Chondrocyte (in vitro differentiated cells): ENCODE measurements around the gene TIMM21. TPM values are rescaled to one million over a fixed set of nuclear protein-coding genes. Genes with fewer than 3 reads are reported as not detected.

Experiments
- DNase-seq: peaks from one replicate; pipeline ENCODE4 v3.0.0; 2021; ENCODE audit warnings: mixed read lengths, low spot score
- H3K27ac Mint-ChIP-seq: one replicate; pipeline ENCODE4 v1.8.0; 2021; ENCODE audit warnings: mild to moderate bottlenecking, moderate library complexity, mixed read lengths; ENCODE audit not compliant: unreplicated experiment
- H3K27me3 Mint-ChIP-seq: 2 replicates; pipeline ENCODE4 v1.8.0; 2021; ENCODE audit warnings: low read depth, mixed read lengths
- H3K36me3 Mint-ChIP-seq: 2 replicates; pipeline ENCODE4 v1.8.0; 2021; ENCODE audit warnings: low read depth, mixed read lengths
- H3K4me1 Mint-ChIP-seq: 2 replicates; pipeline ENCODE4 v1.8.0; 2021; ENCODE audit warnings: low read depth, mild to moderate bottlenecking, mixed read lengths
- H3K4me3 Mint-ChIP-seq: one replicate; pipeline ENCODE4 v1.8.0; 2021; ENCODE audit warnings: mild to moderate bottlenecking, moderate library complexity, mixed read lengths; ENCODE audit not compliant: unreplicated experiment
- H3K9me3 Mint-ChIP-seq: 2 replicates; pipeline ENCODE4 v1.8.0; 2021; ENCODE audit warnings: low read depth, mixed read lengths
- total RNA-seq: library from RNA; stranded (reverse); gene quantifications from 3 replicates; pipeline ENCODE4 v1.2.1, GENCODE V29; 2021
- TF ChIP-seq, protein P1 (sequence below): fragments of 200-600 bp; sonication (generic); IDR thresholded peaks from 2 replicates; pipeline ENCODE4 v1.5.0; 2021; ENCODE audit warnings: antibody characterized with exemption, mild to moderate bottlenecking, moderate library complexity

The TIMM21 gene
- total RNA-seq, 1 donor from 2014 or later, result 23.8 TPM

DNA sequence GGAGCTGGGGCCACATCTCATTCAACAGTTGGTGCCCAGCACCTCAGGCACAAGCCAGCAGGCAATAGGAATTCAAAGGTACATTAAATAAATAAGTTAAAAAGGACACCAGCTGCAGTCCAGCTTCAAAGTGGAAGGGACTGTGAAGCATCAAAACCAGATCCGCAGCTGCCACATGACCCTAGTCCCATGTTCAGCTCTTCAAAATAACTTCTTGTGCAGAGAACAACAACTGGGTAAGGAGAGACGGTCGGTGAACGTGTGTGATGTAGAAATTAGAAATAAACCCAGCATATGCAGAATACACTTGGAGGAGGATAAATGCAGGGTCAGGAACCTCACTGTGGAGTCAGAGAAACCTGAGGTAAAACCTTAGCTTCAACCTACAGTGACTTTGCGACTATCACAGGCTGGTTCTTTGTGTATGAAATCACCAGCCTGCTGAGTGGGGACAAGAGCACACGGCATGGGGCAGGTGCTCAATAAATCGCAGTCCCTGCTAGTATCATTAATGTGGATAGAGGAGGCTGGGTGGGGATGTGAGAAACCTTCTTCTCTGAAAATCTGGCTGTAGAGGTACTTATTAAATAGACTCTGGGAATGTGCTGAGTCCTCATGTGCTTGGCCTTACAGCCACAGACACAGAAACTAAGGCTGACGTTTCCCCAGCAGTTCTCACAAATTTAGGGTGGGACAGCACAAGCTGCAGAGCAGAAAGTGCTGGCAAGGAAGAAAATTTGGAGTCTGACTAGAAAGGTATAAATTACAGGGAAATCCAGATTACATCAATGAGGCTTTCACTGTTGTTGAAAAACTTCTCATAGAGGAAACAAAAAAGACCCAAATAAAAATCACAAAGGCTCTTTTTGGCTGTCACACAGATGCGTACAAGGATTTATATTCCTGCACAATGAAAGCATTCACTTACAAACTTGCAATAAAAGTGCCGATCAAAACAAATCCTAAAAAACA lies 21.4 kb upstream of the TIMM21 start:
- H3K36me3 Mint-ChIP-seq, result no peaks in the 10 kb centered on the region
- H3K9me3 Mint-ChIP-seq, result no peaks in the 10 kb centered on the region
- peaks cover 29% of the 10 kb centered on the region for H3K27me3 Mint-ChIP-seq
- H3K4me1 Mint-ChIP-seq, result peaks cover 2% of the 10 kb centered on the region
- TF ChIP-seq, protein P1, sequence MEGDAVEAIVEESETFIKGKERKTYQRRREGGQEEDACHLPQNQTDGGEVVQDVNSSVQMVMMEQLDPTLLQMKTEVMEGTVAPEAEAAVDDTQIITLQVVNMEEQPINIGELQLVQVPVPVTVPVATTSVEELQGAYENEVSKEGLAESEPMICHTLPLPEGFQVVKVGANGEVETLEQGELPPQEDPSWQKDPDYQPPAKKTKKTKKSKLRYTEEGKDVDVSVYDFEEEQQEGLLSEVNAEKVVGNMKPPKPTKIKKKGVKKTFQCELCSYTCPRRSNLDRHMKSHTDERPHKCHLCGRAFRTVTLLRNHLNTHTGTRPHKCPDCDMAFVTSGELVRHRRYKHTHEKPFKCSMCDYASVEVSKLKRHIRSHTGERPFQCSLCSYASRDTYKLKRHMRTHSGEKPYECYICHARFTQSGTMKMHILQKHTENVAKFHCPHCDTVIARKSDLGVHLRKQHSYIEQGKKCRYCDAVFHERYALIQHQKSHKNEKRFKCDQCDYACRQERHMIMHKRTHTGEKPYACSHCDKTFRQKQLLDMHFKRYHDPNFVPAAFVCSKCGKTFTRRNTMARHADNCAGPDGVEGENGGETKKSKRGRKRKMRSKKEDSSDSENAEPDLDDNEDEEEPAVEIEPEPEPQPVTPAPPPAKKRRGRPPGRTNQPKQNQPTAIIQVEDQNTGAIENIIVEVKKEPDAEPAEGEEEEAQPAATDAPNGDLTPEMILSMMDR, result no peak
- no peak for DNase-seq
- H3K4me3 Mint-ChIP-seq, result no peak overlapping the region
- H3K27ac Mint-ChIP-seq, result no peak overlapping the region

GRCh38 chr18:74128159-74128558 lies 20.2 kb upstream of the TIMM21 start:
- DNase-seq, result no peak
- Mint-ChIP-seq H3K4me1 (peaks cover 6% of the 10 kb centered on the region), H3K36me3 (no peaks in the 10 kb centered on the region), H3K9me3 (no peaks in the 10 kb centered on the region), H3K27ac (no peak overlapping the region), H3K4me3 (no peak overlapping the region), H3K27me3 (peaks cover 24% of the 10 kb centered on the region)
- TF ChIP-seq, protein P1, result no peak

DNA sequence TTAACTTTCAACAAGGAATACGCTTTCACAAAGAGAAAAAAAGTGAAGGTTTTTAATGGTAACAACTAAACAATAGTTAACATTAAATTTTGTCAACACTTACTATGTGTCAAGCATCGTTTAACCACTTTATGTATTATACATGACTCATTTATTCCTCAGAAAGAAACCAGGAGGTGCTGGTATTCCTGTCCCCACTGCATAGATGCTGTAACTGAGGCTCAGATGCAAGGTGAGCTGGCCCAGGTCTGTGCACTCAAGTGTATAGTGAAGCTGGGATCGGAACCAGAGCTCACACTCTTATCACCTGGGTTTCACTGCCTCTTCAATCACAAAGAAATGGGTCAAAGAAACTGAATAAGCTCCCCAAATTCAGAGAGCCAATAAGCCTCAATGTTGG lies 17.2 kb upstream of the TIMM21 start:
- H3K27me3 Mint-ChIP-seq, result peaks cover 14% of the 10 kb centered on the region
- H3K27ac Mint-ChIP-seq, result no peak overlapping the region
- H3K4me3 Mint-ChIP-seq, result no peak overlapping the region
- H3K9me3 Mint-ChIP-seq, result no peaks in the 10 kb centered on the region
- TF ChIP-seq, protein P1, result no peak
- peaks cover 6% of the 10 kb centered on the region for H3K4me1 Mint-ChIP-seq
- no peak for DNase-seq
- no peaks in the 10 kb centered on the region for H3K36me3 Mint-ChIP-seq

DNA sequence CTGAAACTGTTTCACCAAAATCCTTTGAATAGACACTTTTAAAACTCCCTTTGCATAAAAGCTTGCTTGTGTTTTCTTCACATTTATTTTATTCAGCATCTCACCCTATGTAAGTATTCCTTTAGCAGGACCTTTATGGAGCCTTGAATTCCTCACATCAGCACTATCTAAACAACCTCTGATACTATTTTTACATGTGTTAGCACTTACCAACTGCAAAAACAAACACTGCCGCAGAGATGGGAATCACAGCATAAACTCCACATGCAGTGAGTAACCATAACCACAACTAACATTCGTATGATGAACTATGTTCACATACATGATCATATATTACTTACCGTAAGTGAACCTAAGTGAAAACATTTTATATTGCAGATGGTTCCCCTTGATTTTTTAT lies 16.1 kb upstream of the TIMM21 start:
- no peaks in the 10 kb centered on the region for H3K36me3 Mint-ChIP-seq
- H3K27ac Mint-ChIP-seq, result no peak overlapping the region
- peaks cover 3% of the 10 kb centered on the region for H3K27me3 Mint-ChIP-seq
- H3K4me3 Mint-ChIP-seq, result no peak overlapping the region
- H3K9me3 Mint-ChIP-seq, result no peaks in the 10 kb centered on the region
- H3K4me1 Mint-ChIP-seq, result peaks cover 6% of the 10 kb centered on the region
- TF ChIP-seq, protein P1, result no peak
- no peak for DNase-seq

DNA sequence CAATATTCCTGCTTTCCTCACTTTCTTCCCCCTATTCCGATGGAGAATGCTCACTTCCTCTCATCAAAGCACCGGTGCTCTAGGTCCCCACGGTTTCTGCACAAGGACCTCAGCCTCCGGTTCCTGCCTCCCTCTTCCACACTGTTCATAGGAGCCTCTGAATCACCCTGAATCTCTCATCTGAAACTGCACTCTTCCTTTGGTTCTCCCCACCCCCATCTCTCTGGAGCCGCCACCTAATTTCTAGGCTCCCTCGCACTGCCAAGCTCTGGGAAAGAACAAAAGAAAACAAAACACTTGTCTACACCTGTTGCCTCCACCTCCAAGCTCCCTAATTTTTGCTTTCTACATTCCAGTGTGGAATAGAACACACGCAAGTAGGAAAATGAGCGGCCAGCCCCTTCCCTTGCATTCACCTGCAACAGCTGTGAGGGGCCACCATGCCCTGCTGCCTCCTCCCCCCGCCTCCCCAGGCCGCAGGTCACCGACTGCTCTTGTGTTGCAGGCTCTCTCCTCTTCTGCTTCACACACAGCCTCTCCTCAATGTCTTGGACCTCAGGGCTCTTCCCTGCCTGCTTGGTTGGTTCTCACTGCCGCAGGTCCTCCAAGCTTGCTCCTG lies 10.3 kb upstream of the TIMM21 start:
- Mint-ChIP-seq H3K27ac (no peak overlapping the region), H3K27me3 (no peaks in the 10 kb centered on the region), H3K9me3 (no peaks in the 10 kb centered on the region), H3K4me3 (no peak overlapping the region), H3K4me1 (peaks cover 10% of the 10 kb centered on the region), H3K36me3 (no peaks in the 10 kb centered on the region)
- no peak for DNase-seq
- TF ChIP-seq, protein P1, result no peak
